ENCODE results near the gene RBMS3.

Gene RBMS3

DNA sequence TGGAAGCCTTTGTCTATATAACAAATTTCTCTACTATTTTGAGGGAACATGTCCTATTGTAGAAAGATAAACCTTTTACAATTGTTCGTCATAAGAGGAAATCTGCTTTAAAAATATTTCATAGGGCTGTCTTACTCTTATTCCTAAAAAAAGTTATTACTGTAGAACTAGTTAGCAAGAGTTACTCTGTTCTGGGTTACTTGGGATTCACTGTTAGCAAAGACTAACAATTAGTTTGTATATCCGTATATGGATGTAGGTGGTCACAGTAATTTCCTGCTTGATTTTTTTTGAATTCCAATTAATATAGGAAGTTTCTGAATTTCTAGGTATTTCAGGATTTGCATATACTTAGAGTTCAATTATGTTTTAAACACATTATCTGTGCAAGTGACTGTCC, 413.5 kb downstream of the RBMS3 start:
- Histone ChIP-seq H3K4me1 (no peaks in the 10 kb centered on the region), H3K36me3 (no peaks in the 10 kb centered on the region), H3K4me3 (no peak overlapping the region), H3K4me2 (no peak overlapping the region), H3K9me3 (no peaks in the 10 kb centered on the region), H3K9ac (no peak overlapping the region), H3K27ac (no peak overlapping the region), H3K27me3 (no peaks in the 10 kb centered on the region), H4K20me1 (no peaks in the 10 kb centered on the region)
- no peak for TF ChIP-seq Cebpa-rat (IDR thresholded peaks at IDR 0.05)

GRCh38 chr3:29694783-29695182, 413.9 kb downstream of the RBMS3 start:
- Histone ChIP-seq H3K4me2 (no peak overlapping the region), H3K27me3 (no peaks in the 10 kb centered on the region), H3K27ac (no peak overlapping the region), H3K4me3 (no peak overlapping the region), H3K4me1 (no peaks in the 10 kb centered on the region), H3K9me3 (no peaks in the 10 kb centered on the region), H4K20me1 (no peaks in the 10 kb centered on the region), H3K36me3 (no peaks in the 10 kb centered on the region), H3K9ac (no peak overlapping the region)
- no peak for TF ChIP-seq Cebpa-rat (IDR thresholded peaks at IDR 0.05)

GRCh38 chr3:29695201-29695600, 414.3 kb downstream of the RBMS3 start:
- H4K20me1 ChIP-seq: no peaks in the 10 kb centered on the region
- H3K9me3 ChIP-seq: no peaks in the 10 kb centered on the region
- no peaks in the 10 kb centered on the region for H3K36me3 ChIP-seq
- no peak overlapping the region for H3K27ac ChIP-seq
- H3K4me3 ChIP-seq: no peak overlapping the region
- H3K4me2 ChIP-seq: no peak overlapping the region
- H3K27me3 ChIP-seq: no peaks in the 10 kb centered on the region
- no peak for TF ChIP-seq Cebpa-rat (IDR thresholded peaks at IDR 0.05)
- no peak overlapping the region for H3K9ac ChIP-seq
- no peaks in the 10 kb centered on the region for H3K4me1 ChIP-seq

- TF ChIP-seq Cebpa-rat (IDR thresholded peaks at IDR 0.05): no peak
- no peak overlapping the region for H3K4me2 ChIP-seq
- H3K4me1 ChIP-seq: no peaks in the 10 kb centered on the region
- H4K20me1 ChIP-seq: no peaks in the 10 kb centered on the region
- no peak overlapping the region for H3K4me3 ChIP-seq
- H3K9me3 ChIP-seq: no peaks in the 10 kb centered on the region
- H3K27me3 ChIP-seq: no peaks in the 10 kb centered on the region
- no peak overlapping the region for H3K27ac ChIP-seq
- no peaks in the 10 kb centered on the region for H3K36me3 ChIP-seq
- H3K9ac ChIP-seq: no peak overlapping the region
These were observed 414.9 kb downstream of the RBMS3 start for GRCh38 chr3:29695643-29696198.

GRCh38 chr3:29696311-29696710, 415.4 kb downstream of the RBMS3 start:
- Histone ChIP-seq H4K20me1 (no peaks in the 10 kb centered on the region), H3K4me2 (no peak overlapping the region), H3K4me1 (no peaks in the 10 kb centered on the region), H3K36me3 (no peaks in the 10 kb centered on the region), H3K4me3 (no peak overlapping the region), H3K9me3 (peaks cover 3% of the 10 kb centered on the region), H3K27ac (no peak overlapping the region), H3K9ac (no peak overlapping the region), H3K27me3 (no peaks in the 10 kb centered on the region)
- TF ChIP-seq Cebpa-rat (IDR thresholded peaks at IDR 0.05): no peak

DNA sequence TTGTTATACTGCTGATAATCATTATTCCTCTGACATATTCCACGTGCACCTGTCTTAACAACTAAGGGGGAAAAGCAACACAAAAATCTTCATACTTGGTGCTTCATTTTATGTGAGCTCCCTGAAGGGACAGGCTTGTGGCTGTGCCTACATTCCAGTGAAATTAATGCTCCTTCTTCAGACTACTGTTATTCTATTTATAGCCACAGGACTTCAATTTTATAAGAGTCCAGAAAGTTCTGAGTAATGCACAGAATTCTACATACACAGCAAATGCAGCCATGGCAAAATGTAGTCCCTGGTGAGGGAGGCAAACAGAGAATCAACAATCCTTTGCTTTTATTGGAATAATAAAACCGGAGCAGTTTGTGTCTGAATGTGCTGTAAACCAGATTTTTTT, 417.1 kb downstream of the RBMS3 start:
- Histone ChIP-seq H3K27ac (no peak overlapping the region), H3K4me2 (no peak overlapping the region), H3K9ac (no peak overlapping the region), H3K9me3 (peaks cover 15% of the 10 kb centered on the region), H3K4me3 (no peak overlapping the region), H3K36me3 (no peaks in the 10 kb centered on the region), H3K27me3 (no peaks in the 10 kb centered on the region), H3K4me1 (no peaks in the 10 kb centered on the region), H4K20me1 (no peaks in the 10 kb centered on the region)
- TF ChIP-seq Cebpa-rat (IDR thresholded peaks at IDR 0.05): no peak

DNA sequence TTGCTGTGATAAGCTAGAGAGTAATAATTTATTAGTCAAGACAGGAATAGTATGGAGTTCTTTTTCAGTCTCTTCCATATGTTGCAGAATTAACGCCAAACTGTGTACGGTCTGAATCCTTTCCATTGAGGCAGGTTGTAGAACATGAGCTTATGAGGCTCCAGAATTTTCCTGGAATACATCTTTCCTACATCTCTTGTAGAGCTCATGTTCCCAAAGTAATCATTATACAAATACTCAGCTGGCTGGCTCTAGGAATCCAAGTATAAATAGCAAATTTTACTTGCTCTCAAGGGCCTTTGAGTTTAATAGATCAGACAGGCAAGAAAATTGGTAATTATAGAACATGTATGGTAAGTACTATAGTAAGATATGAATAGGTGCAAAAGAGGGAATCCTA, 419.4 kb downstream of the RBMS3 start:
- no peak overlapping the region for H3K9ac ChIP-seq
- H3K27me3 ChIP-seq: no peaks in the 10 kb centered on the region
- no peak for TF ChIP-seq Cebpa-rat (IDR thresholded peaks at IDR 0.05)
- no peak overlapping the region for H3K4me3 ChIP-seq
- no peaks in the 10 kb centered on the region for H3K36me3 ChIP-seq
- no peaks in the 10 kb centered on the region for H4K20me1 ChIP-seq
- H3K4me2 ChIP-seq: no peak overlapping the region
- H3K9me3 ChIP-seq: peaks cover 15% of the 10 kb centered on the region
- H3K27ac ChIP-seq: no peak overlapping the region
- no peaks in the 10 kb centered on the region for H3K4me1 ChIP-seq

DNA sequence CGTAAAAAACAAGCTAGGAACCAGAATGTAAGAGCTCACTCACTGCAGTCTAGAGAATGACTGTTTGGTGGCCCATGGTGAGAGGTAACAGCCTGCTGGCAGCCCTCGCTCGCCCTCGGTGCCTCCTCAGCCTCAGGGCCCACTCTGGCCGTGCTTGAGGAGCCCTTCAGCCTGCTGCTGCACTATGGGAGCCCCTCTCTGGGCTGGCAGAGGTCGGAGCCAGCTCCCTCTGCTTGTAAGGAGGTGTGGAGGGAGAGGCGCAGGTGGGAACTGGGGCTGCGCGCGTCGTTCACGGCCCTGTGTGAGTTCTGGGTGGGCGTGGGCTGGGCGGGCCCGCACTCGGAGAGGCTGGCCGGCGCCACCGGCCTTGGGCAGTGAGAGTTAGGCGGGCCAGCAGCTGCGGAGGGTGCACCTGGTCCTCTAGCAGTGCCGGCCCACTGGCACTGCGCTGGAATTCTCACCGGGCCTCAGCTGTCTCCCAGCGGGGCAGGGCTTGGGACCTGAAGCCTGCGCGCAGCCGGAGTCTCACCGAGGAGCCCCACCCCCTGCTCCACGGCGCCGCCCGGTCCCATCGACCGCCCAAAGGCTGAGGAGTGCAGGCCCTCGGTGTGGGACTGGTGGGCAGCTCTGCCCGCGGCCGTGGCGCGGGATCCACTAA, 420.6 kb downstream of the RBMS3 start:
- no peak overlapping the region for H3K4me2 ChIP-seq
- H3K9ac ChIP-seq: no peak overlapping the region
- H4K20me1 ChIP-seq: no peaks in the 10 kb centered on the region
- peaks cover 15% of the 10 kb centered on the region for H3K9me3 ChIP-seq
- no peaks in the 10 kb centered on the region for H3K4me1 ChIP-seq
- no peak overlapping the region for H3K4me3 ChIP-seq
- TF ChIP-seq Cebpa-rat (IDR thresholded peaks at IDR 0.05): no peak
- H3K27me3 ChIP-seq: no peaks in the 10 kb centered on the region
- no peak overlapping the region for H3K27ac ChIP-seq
- no peaks in the 10 kb centered on the region for H3K36me3 ChIP-seq

DNA sequence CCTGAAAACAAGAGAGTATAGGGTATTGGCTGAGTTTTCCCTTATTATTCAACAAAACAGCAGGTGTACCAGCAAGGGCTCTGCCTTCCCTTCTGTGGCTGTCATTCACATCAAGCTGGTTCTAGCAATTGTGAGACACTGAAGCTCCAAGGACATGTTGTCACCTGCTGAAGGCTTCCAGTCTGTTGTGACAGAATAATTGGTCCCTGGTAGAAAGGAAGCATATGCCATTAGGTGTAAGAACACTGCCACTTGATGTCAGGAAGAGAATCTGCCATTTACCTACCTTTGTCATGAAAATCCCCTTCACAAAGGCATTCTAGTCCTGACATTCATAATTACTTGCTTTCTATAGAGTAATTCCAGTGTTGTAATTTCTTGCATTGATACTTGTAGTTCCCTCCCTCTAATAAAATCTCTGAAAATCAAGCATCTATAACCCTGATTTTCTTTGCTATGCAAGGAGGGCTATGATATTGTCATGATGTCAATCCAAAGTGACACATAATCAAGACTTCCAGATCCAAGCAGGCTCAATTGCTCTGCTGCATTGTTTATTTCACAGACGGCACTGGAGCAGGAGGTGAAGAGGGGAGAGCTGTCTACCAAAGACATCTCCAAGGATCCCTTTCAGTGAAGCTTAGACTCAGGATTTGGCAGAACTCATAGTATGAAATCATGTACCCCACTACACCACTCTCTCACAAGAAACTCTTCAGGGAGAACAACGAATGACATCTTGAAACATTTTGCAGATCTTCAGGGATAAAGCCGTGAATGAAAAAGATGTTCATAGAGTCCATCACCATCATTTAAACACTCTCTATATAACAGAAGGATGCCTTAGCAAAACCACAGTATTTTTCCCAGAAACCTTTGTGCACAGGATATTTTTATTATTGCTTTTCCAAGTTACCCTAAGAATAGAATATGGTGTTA, 425.3 kb downstream of the RBMS3 start:
- no peak overlapping the region for H3K27ac ChIP-seq
- H3K27me3 ChIP-seq: no peaks in the 10 kb centered on the region
- no peak overlapping the region for H3K4me2 ChIP-seq
- H3K4me1 ChIP-seq: no peaks in the 10 kb centered on the region
- H3K4me3 ChIP-seq: no peak overlapping the region
- peaks cover 13% of the 10 kb centered on the region for H3K9me3 ChIP-seq
- no peak overlapping the region for H3K9ac ChIP-seq
- H3K36me3 ChIP-seq: no peaks in the 10 kb centered on the region
- no peaks in the 10 kb centered on the region for H4K20me1 ChIP-seq
- no peak for TF ChIP-seq Cebpa-rat (IDR thresholded peaks at IDR 0.05)

GRCh38 chr3:29708884-29709283, 428.0 kb downstream of the RBMS3 start:
- no peak overlapping the region for H3K4me3 ChIP-seq
- no peak overlapping the region for H3K4me2 ChIP-seq

More at GRCh38 chr3:29708884-29709283, 428.0 kb downstream of the RBMS3 start:
- Histone ChIP-seq H4K20me1 (no peaks in the 10 kb centered on the region), H3K27me3 (no peaks in the 10 kb centered on the region), H3K36me3 (no peaks in the 10 kb centered on the region), H3K4me1 (no peaks in the 10 kb centered on the region), H3K27ac (no peak overlapping the region), H3K9ac (no peak overlapping the region), H3K9me3 (no peaks in the 10 kb centered on the region)
- no peak for TF ChIP-seq Cebpa-rat (IDR thresholded peaks at IDR 0.05)

All from BLaER1 (cell line).